Erythroblast (primary cell): ENCODE results near the gene EGFR.

Experiments used
- GATA1 ChIP-seq: IDR thresholded peaks from 2 replicates; pipeline ENCODE4 v1.6.1; 2011; ENCODE audit warnings: low read depth, mild to moderate bottlenecking, control low read depth, low read length, moderate library complexity
- POLR2A ChIP-seq: IDR thresholded peaks from 2 replicates; pipeline ENCODE4 v1.6.1; 2011; ENCODE audit warnings: mild to moderate bottlenecking, low read length

GRCh38 chr7:55044371-55044717 lies 25.5 kb downstream of the EGFR start:
- TF ChIP-seq POLR2A (no peak), GATA1 (no peak)
